Testis (tissue), 2 donors: ENCODE measurements around the gene PPP1R2C.

Experiments used
- POLR2A ChIP-seq: fragments of 450-650 bp; IDR thresholded peaks from one replicate; pipeline ENCODE4 v1.6.1; 2017; ENCODE audit warnings: antibody characterized with exemption, mild to moderate bottlenecking, moderate library complexity
- TF ChIP-seq, protein P1 (sequence below), 3 experiments: fragments of 450-650 bp in 2 of 3; fragments of 200-600 bp in 1 of 3; sonication (generic) in 1 of 3; IDR thresholded peaks; one replicate each; pipeline ENCODE4 v1.5.1; 2016 to 2019; ENCODE audit warnings: antibody characterized with exemption in 3 of 3, mild to moderate bottlenecking in 2 of 3, moderate library complexity in 1 of 3

DNA sequence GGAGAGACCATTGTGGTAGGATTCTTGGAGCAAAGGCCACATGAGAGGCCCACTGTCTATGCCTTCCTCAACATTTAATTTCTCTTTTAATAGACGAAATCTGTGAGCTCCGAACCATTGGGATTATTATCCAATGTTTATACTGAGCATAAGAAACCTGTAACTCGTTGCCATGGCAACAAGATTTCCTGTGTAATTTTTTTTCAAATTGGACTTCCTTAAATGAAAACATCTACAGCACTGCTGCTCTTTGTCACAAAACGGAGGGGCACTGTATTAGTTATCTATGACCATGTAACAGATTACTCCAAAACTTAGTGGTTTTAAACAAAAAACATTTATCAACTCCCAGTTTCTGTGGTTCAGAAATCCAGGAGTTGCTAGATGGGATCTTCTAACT lies 38.7 kb downstream of the PPP1R2C start:
- no peak for TF ChIP-seq POLR2A
- TF ChIP-seq, protein P1, sequence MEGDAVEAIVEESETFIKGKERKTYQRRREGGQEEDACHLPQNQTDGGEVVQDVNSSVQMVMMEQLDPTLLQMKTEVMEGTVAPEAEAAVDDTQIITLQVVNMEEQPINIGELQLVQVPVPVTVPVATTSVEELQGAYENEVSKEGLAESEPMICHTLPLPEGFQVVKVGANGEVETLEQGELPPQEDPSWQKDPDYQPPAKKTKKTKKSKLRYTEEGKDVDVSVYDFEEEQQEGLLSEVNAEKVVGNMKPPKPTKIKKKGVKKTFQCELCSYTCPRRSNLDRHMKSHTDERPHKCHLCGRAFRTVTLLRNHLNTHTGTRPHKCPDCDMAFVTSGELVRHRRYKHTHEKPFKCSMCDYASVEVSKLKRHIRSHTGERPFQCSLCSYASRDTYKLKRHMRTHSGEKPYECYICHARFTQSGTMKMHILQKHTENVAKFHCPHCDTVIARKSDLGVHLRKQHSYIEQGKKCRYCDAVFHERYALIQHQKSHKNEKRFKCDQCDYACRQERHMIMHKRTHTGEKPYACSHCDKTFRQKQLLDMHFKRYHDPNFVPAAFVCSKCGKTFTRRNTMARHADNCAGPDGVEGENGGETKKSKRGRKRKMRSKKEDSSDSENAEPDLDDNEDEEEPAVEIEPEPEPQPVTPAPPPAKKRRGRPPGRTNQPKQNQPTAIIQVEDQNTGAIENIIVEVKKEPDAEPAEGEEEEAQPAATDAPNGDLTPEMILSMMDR (IDR thresholded peaks at IDR 0.05): no peak
